ENCODE measurements around the gene C19orf85. TPM values are rescaled to one million over a fixed set of nuclear protein-coding genes. Genes with fewer than 3 reads are reported as not detected.

The C19orf85 gene
- total RNA-seq, 1 experiment from 2014 or later: not detected

GRCh38 chr19:55467236-55468053 lies 2.9 kb upstream of the C19orf85 start:
- DNase-seq (peak; percentile 68), ATAC-seq (peak; percentile 94)
- Histone ChIP-seq H3K79me2 (ENCODE audit: low read length) (no peaks in the 10 kb centered on the region), H3F3A (ENCODE audit: low read length, unreplicated experiment) (no peaks in the 10 kb centered on the region), H3K4me3 (ENCODE audit: low read length) (peak overlapping the region; percentile 20; the same call in 1 of the 2 replicates), H3K27ac (ENCODE audit: low read length) (no peak overlapping the region), H3K9me3 (ENCODE audit: low read length) (no peaks in the 10 kb centered on the region), H3K9ac (ENCODE audit: low read length) (no peak overlapping the region), H3K27me3 (ENCODE audit: low read length) (no peaks in the 10 kb centered on the region), H3K36me3 (ENCODE audit: low read depth, low read length) (no peaks in the 10 kb centered on the region), H4K20me1 (ENCODE audit: low read length) (no peaks in the 10 kb centered on the region), H3K9me2 (replicated peaks; ENCODE audit: low read length) (no peaks in the 10 kb centered on the region), H3K4me2 (ENCODE audit: low read length) (peak overlapping the region; percentile 73), H3K4me1 (ENCODE audit: insufficient read depth, low read length) (peaks cover 8% of the 10 kb centered on the region), H2AFZ (ENCODE audit: low read length) (peak overlapping the region; percentile 75)
- POLR2A ChIA-PET (ENCODE audit: unreplicated experiment): interaction anchor here (0.5 to 0.7 kb wide), 2 partner anchors 157 to 184 kb away, joined by 5 read pairs; partner anchors contain the start of gene ZNF784
- no TSS peak for BruUV-seq (replicated peaks)
- CTCF ChIA-PET: interaction anchor here (0.5 to 2.0 kb wide), 11 partner anchors 9 to 1983 kb away, joined by 3 to 33 read pairs (median 4); partner anchors contain the start of genes NAT14 and ZNF628
- peak; percentile 99 for TF ChIP-seq CTCF (conservative IDR thresholded peaks at IDR 0.05; ENCODE audit: low read depth, low read length)
- TF ChIP-seq EZH2phosphoT487 (IDR thresholded peaks at IDR 0.05; ENCODE audit: borderline replicate concordance, low read length): no peak
- no peak for TF ChIP-seq EZH2 (IDR thresholded peaks at IDR 0.05; ENCODE audit: low read length, unreplicated experiment)
- intact Hi-C loops (cut with micrococcal nuclease): loop anchor here (1.0 kb wide), 1 partner anchor 37 kb away; no protein-coding TSS in a partner anchor

GRCh38 chr19:55466241-55466614 lies 1.7 kb upstream of the C19orf85 start:
- no peaks in the 10 kb centered on the region for H3K27me3 ChIP-seq (ENCODE audit: low read length)
- no peak overlapping the region for H3K4me3 ChIP-seq (ENCODE audit: low read length)
- H3K9ac ChIP-seq (ENCODE audit: low read length): no peak overlapping the region
- H3K9me3 ChIP-seq (ENCODE audit: low read length): no peaks in the 10 kb centered on the region
- H3K9me2 ChIP-seq (replicated peaks; ENCODE audit: low read length): no peaks in the 10 kb centered on the region
- ATAC-seq: no peak
- no peak overlapping the region for H2AFZ ChIP-seq (ENCODE audit: low read length)
- intact Hi-C loops (cut with micrococcal nuclease): no loop called here
- POLR2A ChIA-PET (ENCODE audit: unreplicated experiment): no interaction called here
- H3K36me3 ChIP-seq (ENCODE audit: low read depth, low read length): no peaks in the 10 kb centered on the region
- H3K79me2 ChIP-seq (ENCODE audit: low read length): peaks cover 2% of the 10 kb centered on the region
- TF ChIP-seq EZH2 (IDR thresholded peaks at IDR 0.05; ENCODE audit: low read length, unreplicated experiment) (no peak), EZH2phosphoT487 (IDR thresholded peaks at IDR 0.05; ENCODE audit: borderline replicate concordance, low read length) (no peak), CTCF (conservative IDR thresholded peaks at IDR 0.05; ENCODE audit: low read depth, low read length) (no peak)
- no peak overlapping the region for H3K27ac ChIP-seq (ENCODE audit: low read length)
- CTCF ChIA-PET: interaction anchor here (0.7 to 2.0 kb wide), 2 partner anchors 38 to 166 kb away, joined by 3 to 33 read pairs; no protein-coding TSS in a partner anchor
- H3K4me2 ChIP-seq (ENCODE audit: low read length): no peak overlapping the region
- BruUV-seq (replicated peaks): no TSS peak
- H3K4me1 ChIP-seq (ENCODE audit: insufficient read depth, low read length): peaks cover 11% of the 10 kb centered on the region
- no peak for DNase-seq
- no peaks in the 10 kb centered on the region for H3F3A ChIP-seq (ENCODE audit: low read length, unreplicated experiment)
- H4K20me1 ChIP-seq (ENCODE audit: low read length): no peaks in the 10 kb centered on the region

All from PC-3 (cell line).